Activated naive CD4-positive, alpha-beta T cell treated with anti-CD3 and anti-CD28 coated beads for 36 hours (primary cell): ENCODE measurements around the gene HOXC11. TPM values are rescaled to one million over a fixed set of nuclear protein-coding genes. Genes with fewer than 3 reads are reported as not detected.

Source experiments
- CTCF ChIA-PET: fragments of 350-600 bp; sonication (Branson Sonifier 250); formaldehyde crosslinking; loops from one replicate; lab custom pipeline; 2021; ENCODE audit warnings: antibody characterized with exemption; lab: Charles Lee
- DNase-seq: peaks from one replicate; pipeline ENCODE4 v3.0.0-alpha.2; 2020
- H3K27ac Mint-ChIP-seq: one replicate; pipeline ENCODE4 v1.8.0; 2021; ENCODE audit warnings: mild to moderate bottlenecking, mixed read lengths
- H3K27me3 Mint-ChIP-seq: one replicate; pipeline ENCODE4 v1.8.0; 2021; ENCODE audit warnings: low read depth, mixed read lengths
- H3K36me3 Mint-ChIP-seq: one replicate; pipeline ENCODE4 v1.8.0; 2021; ENCODE audit warnings: low read depth, mixed read lengths
- H3K4me1 Mint-ChIP-seq: one replicate; pipeline ENCODE4 v1.8.0; 2021; ENCODE audit warnings: low read depth, mixed read lengths
- H3K4me3 Mint-ChIP-seq: one replicate; pipeline ENCODE4 v1.8.0; 2021; ENCODE audit warnings: mild to moderate bottlenecking, moderate library complexity, mixed read lengths
- H3K9me3 Mint-ChIP-seq: one replicate; pipeline ENCODE4 v1.8.0; 2021; ENCODE audit warnings: mixed read lengths
- intact Hi-C: fragments of 100-400 bp; cut with micrococcal nuclease; formaldehyde crosslinking; loops from one replicate; pipeline ENCODE4 v1.15.1; 2023
- total RNA-seq, 2 experiments: library from RNA; stranded (reverse); gene quantifications; one replicate each; pipeline ENCODE4 v1.2.3, GENCODE V29; 2021

Gene HOXC11
- total RNA-seq, 2 experiments from 2014 or later: not detected

DNA sequence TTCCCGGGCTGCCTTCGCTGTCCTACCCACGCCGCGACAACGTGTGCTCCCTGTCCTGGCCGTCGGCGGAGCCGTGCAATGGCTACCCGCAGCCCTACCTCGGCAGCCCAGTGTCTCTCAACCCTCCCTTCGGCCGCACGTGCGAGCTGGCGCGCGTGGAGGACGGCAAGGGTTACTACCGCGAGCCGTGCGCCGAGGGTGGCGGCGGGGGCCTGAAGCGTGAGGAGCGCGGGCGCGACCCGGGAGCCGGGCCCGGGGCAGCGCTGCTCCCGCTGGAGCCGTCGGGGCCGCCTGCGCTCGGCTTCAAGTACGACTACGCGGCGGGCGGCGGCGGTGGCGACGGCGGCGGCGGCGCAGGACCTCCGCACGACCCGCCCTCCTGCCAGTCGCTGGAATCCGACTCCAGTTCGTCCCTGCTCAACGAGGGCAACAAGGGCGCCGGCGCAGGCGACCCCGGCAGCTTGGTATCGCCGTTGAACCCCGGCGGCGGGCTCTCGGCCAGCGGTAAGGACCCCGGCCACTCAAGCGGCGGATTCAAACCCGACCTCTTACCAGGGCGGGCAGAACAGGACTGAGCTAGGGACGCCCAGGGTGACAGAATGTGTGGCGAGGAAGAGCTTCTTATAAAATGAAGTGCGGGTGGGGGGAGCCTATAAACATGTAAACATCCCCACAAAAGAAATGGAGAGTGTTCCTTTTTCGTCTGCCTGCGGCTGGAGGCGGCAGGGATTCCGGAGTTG is 17.7 kb upstream of the HOXC11 start:
- H3K4me3 Mint-ChIP-seq: no peak overlapping the region
- peaks cover 38% of the 10 kb centered on the region for H3K4me1 Mint-ChIP-seq
- peaks cover 89% of the 10 kb centered on the region for H3K27me3 Mint-ChIP-seq
- H3K27ac Mint-ChIP-seq: no peak overlapping the region
- H3K9me3 Mint-ChIP-seq: no peaks in the 10 kb centered on the region
- DNase-seq: no peak
- intact Hi-C loops: loop anchor here (5.0 kb wide), 1 partner anchor 42 kb away; no protein-coding TSS in a partner anchor
- CTCF ChIA-PET: no interaction called here
- H3K36me3 Mint-ChIP-seq: no peaks in the 10 kb centered on the region

DNA sequence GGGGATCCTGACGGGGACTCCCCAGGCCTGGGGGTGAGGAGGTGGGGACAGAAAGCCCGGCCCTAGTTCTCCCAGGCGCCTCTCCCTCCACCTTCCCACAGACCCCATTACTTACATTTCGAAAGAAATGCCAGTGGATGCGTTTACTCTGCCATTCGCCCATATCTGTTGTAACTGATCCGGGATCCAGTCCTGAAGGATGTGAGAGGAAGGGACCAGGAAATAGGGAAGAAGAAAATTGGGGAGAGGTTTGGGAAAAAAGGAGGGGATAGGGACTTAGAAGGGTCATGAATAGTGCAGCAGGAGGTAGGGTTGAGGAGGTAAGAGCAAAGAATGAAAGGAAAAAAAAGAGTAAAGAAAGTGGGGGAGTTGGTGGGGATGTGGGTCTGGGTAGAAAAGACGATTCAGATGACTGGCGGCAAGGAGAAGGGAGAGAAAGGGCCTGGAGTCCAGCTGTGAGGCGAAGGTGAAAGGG is 17.1 kb upstream of the HOXC11 start:
- CTCF ChIA-PET: no interaction called here
- DNase-seq: no peak
- H3K4me3 Mint-ChIP-seq: no peak overlapping the region
- H3K27me3 Mint-ChIP-seq: peaks cover 87% of the 10 kb centered on the region
- no peaks in the 10 kb centered on the region for H3K9me3 Mint-ChIP-seq
- intact Hi-C loops: loop anchor here (5.0 kb wide), 1 partner anchor 41 kb away; no protein-coding TSS in a partner anchor
- H3K27ac Mint-ChIP-seq: no peak overlapping the region
- H3K36me3 Mint-ChIP-seq: no peaks in the 10 kb centered on the region
- H3K4me1 Mint-ChIP-seq: peaks cover 39% of the 10 kb centered on the region

DNA sequence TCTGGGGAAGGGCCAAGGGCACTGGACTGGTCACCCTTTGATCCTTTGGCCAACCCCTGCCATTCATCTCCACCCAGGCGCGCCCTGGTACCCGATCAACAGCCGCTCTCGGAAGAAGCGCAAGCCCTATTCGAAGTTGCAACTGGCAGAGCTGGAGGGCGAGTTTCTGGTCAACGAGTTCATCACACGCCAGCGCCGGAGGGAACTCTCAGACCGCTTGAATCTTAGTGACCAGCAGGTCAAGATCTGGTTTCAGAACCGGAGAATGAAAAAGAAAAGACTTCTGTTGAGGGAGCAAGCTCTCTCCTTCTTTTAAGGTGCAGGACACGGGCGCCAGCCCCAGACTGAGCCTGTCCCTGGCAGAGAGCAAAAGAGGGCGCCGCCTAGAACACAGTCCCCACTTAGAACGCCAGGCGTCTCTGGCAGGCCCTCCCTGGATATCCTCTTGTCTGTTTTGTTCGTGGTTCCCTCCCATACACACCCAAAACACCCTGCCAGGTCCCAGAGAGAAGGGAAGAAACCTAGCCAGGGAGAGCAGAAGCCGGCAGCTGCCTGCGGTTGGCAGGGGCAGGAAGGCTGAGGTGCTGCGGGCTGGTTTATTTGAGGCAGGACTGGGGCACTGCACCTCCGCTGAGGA is 16.6 kb upstream of the HOXC11 start:
- Mint-ChIP-seq H3K9me3 (no peaks in the 10 kb centered on the region), H3K36me3 (no peaks in the 10 kb centered on the region), H3K4me3 (no peak overlapping the region), H3K4me1 (peaks cover 36% of the 10 kb centered on the region), H3K27me3 (peaks cover 83% of the 10 kb centered on the region), H3K27ac (no peak overlapping the region)
- CTCF ChIA-PET: interaction anchor here (0.9 kb wide), 1 partner anchor 199 kb away, joined by 4 read pairs; no protein-coding TSS in a partner anchor
- DNase-seq: no peak
- intact Hi-C loops: loop anchor here (5.0 kb wide), 1 partner anchor 41 kb away; no protein-coding TSS in a partner anchor

DNA sequence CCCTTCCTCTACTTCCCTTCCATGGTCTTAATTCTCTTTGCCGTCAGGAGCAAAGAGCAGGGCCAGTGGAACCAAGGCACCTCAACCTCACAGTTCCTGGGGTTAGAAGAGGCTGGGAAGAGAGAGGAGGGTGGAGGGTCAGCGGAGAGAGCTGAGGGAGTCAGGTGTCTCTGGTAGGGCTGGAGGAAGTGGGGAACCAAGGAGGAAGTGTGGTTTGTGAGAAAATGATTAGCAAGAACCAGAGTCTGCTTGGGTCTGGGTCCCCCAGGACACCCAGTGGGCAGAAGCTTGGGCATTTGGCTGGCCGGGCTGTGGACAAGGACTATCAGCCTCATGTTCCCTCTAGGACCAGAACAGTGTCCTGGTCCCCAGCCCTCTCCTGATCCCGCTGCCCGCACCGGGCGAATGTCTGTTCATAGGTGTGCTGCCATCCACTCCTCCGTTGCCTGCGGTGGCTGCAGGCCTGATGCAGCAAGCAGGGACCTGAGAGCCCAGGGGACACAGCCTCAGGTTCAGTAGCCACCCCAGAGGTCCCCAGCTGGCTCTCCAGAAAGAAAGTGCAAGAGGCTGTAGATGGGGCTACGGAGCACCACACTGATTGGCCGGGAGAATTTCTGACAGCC is 15.9 kb upstream of the HOXC11 start:
- H3K36me3 Mint-ChIP-seq: no peaks in the 10 kb centered on the region
- no peaks in the 10 kb centered on the region for H3K9me3 Mint-ChIP-seq
- peaks cover 81% of the 10 kb centered on the region for H3K27me3 Mint-ChIP-seq
- peaks cover 29% of the 10 kb centered on the region for H3K4me1 Mint-ChIP-seq
- H3K4me3 Mint-ChIP-seq: no peak overlapping the region
- CTCF ChIA-PET: interaction anchor here (0.7 to 0.9 kb wide), 2 partner anchors 47 to 199 kb away, joined by 3 to 4 read pairs; no protein-coding TSS in a partner anchor
- no peak for DNase-seq
- intact Hi-C loops: loop anchor here (5.0 kb wide), 1 partner anchor 40 kb away; no protein-coding TSS in a partner anchor
- H3K27ac Mint-ChIP-seq: no peak overlapping the region

DNA sequence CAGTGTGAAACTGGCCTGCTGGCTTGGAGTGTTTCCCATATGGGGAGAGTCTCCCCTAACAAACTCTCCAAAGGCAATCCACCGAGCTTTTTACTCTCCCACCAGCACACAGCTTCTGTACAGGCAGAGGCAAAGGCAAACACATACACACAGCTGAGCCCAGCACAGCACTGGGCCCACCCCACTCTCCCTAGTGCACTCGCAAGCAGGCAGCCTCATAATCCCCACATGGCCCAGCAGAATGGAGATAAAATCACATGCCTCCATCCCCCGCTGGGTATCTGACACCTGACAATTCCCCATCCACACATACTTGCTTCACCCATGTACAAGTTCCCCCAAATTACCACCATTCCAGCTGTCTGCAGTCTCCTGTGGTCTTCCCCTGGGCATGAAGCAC is 14.8 kb upstream of the HOXC11 start:
- Mint-ChIP-seq H3K4me3 (no peak overlapping the region), H3K27me3 (peaks cover 79% of the 10 kb centered on the region), H3K36me3 (no peaks in the 10 kb centered on the region), H3K4me1 (peaks cover 28% of the 10 kb centered on the region), H3K9me3 (no peaks in the 10 kb centered on the region), H3K27ac (no peak overlapping the region)
- CTCF ChIA-PET: interaction anchor here (0.6 to 1.5 kb wide), 2 partner anchors 243 to 292 kb away, joined by 3 to 4 read pairs; no protein-coding TSS in a partner anchor
- no peak for DNase-seq
- intact Hi-C loops: loop anchor here (5.0 kb wide), 1 partner anchor 39 kb away; no protein-coding TSS in a partner anchor

DNA sequence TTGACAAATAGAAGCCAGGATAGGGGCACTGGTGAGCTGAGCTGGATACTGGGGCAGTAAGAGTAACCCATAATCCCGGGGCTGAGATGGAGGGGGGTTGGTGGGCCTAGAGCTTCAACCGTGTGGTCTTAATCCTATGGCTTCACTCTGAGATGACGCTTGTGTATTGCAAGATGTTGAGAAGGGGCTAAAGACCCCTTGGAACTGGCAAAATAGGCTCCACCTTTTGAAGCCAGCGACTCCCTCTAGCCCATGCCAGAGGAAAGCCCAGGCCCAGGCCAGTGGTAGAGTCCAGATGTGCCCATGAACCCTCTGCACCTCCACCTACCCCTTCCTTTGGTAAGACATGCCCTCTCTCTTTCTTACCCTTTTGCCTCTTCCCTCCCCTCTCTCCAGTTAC is 13.6 kb upstream of the HOXC11 start:
- no peaks in the 10 kb centered on the region for H3K9me3 Mint-ChIP-seq
- no peaks in the 10 kb centered on the region for H3K36me3 Mint-ChIP-seq
- peaks cover 30% of the 10 kb centered on the region for H3K4me1 Mint-ChIP-seq
- H3K27ac Mint-ChIP-seq: no peak overlapping the region
- no peak overlapping the region for H3K4me3 Mint-ChIP-seq
- H3K27me3 Mint-ChIP-seq: peaks cover 77% of the 10 kb centered on the region
- intact Hi-C loops: loop anchor here (5.0 kb wide), 1 partner anchor 38 kb away; no protein-coding TSS in a partner anchor
- CTCF ChIA-PET: interaction anchor here (1.5 kb wide), 1 partner anchor 242 kb away, joined by 4 read pairs; no protein-coding TSS in a partner anchor
- DNase-seq: no peak

DNA sequence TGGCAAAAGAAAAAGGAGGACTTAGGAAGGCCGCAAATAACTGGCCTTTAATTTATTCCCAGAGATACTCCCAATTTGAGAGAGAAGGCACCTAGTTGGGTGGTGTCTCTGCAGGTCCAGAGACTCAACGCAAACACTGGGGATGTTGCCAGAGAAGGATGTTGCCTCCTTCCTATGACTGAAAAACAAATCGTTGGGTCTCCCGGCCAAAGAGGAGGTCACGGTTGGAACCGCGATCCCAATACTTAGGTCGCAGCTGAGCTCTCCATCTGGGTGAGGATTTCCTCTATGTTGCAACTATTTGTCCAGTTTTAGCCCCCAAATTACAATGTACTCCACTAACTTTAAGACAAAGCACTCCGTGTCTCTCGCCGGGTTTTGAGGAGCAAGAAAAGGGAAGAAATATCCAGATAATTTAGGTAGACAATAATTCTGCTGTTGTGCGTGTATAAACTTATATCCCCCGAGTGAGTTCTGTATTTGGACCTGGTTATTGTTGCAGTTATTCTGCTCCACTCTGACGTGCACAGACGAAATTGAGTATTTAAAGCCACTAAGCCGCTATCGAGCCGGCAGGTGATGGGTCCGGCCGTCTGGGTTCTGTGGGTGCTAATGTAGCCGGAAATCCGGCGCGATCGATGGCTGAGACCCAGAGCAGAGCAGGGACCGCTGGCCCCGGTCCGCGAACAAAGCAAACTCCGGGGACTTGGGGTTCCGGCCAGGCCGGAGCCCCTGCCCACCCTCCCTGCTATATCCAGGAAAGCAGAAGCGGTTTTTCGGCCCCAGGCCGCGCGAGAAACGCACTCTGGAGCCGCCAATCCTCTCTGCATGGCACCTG is 12.5 kb upstream of the HOXC11 start:
- H3K27ac Mint-ChIP-seq: no peak overlapping the region

DNA sequence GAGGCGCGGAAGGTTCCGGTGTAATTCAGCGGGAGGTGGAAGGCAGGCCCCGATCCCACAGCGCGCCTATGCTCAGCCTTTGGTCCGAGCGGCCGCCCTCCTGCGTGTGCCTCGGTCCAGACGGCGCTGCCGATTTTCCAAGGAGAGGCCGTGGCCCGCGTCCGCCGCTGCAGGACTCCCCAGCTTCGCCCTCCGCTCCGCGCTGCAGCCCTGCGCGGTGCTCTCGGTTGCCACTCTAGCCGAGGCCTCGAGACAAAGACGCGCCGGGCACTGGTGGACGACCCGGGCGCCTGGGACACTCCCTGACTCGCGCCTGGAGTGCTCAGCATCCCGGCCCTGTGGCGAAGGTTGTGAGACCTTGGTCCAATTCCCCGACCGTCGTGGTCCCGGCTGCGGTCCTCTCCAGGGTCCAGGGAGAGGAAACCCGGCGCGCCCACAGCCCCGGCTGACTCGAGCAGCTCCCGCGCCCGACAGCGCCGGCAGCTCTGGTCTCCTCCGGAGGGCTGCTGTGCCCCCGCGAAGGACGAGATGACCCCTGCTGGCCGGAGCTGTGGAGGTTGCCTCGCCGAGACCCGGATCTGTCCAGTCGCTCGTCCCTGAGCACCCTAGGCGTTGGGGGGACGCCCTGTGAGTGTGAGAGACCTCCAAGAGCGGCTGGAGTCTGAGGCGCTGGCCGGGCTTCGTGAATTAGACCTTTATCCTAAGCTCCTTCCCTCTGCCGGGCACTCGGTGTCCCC is 11.7 kb upstream of the HOXC11 start:
- CTCF ChIA-PET: no interaction called here
- intact Hi-C loops: no loop called here
- Mint-ChIP-seq H3K27me3 (peaks cover 82% of the 10 kb centered on the region), H3K9me3 (no peaks in the 10 kb centered on the region), H3K36me3 (no peaks in the 10 kb centered on the region), H3K4me1 (peaks cover 33% of the 10 kb centered on the region), H3K27ac (no peak overlapping the region), H3K4me3 (no peak overlapping the region)
- DNase-seq: no peak

More for the DNA sequence above, 12.5 kb upstream of the HOXC11 start:
- H3K36me3 Mint-ChIP-seq: no peaks in the 10 kb centered on the region
- no peak for DNase-seq
- no peak overlapping the region for H3K4me3 Mint-ChIP-seq
- intact Hi-C loops: no loop called here
- no peaks in the 10 kb centered on the region for H3K9me3 Mint-ChIP-seq
- peaks cover 83% of the 10 kb centered on the region for H3K27me3 Mint-ChIP-seq
- H3K4me1 Mint-ChIP-seq: peaks cover 32% of the 10 kb centered on the region
- CTCF ChIA-PET: no interaction called here

DNA sequence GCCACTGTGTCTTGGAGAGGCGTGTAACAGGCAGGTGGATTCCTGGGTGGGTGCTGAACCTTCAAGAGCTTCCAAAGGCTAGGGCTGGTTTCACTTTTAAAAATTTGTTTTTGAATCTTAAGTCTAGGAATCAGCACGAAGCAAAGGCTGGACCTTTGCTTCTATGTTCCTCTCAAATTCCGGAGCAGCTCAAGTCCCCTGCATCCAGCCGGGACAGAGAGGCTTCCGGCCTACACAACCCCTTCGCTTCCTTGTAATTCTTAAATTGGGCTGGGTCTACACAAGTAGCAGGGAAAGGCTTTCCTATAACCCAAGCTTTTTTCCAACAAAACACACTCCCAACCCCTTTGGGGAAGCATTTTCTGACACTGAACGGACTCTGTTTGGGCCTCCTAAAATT is 9.9 kb upstream of the HOXC11 start:
- DNase-seq: no peak
- Mint-ChIP-seq H3K36me3 (no peaks in the 10 kb centered on the region), H3K4me3 (no peak overlapping the region), H3K27me3 (peaks cover 83% of the 10 kb centered on the region), H3K9me3 (no peaks in the 10 kb centered on the region), H3K27ac (no peak overlapping the region), H3K4me1 (peaks cover 32% of the 10 kb centered on the region)
- CTCF ChIA-PET: interaction anchor here (0.6 to 1.4 kb wide), 2 partner anchors 25 to 44 kb away, joined by 3 to 4 read pairs; no protein-coding TSS in a partner anchor
- intact Hi-C loops: no loop called here

DNA sequence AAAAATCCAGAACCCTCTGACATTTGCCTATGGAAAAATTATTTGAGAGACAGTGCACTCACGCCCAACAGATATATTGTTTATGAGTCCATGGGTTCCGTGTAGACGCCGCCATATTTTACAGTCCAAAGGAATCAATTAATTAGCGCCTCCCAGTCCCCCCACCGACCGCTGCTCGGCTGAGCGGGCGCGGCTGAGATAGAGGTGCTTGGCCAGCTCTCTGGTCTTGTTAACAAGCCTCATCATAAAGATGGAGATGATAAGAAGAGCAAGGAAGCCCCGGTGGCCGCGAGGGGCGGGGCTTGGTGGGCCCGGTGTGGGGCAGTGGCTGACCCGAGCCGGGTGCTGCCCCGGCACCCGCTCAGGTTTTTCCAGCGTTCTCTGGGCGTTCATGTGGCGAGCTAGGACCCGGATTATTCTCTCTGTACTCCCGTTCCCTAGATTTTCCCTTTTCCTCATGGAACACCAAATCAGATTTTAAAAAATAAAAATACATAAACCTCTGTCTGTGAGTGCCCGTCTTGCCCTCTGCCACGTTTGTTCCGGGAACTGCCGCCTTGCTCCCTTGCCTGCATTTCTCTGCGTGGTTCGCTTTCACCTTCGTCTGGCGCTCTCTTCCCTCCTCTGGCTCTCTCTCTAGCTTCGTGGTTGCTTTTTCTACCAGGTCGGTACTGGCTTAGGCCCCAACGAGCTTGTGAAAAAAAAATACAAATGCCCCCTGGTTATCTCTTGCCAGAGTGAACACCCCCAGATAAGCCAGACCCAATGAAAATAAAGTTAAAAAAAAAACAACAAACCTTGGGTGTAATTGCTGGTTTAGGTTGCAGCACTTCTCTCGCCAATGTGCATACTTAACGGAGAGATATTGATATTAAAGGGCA is 9.3 kb upstream of the HOXC11 start:
- intact Hi-C loops: no loop called here
- peaks cover 32% of the 10 kb centered on the region for H3K4me1 Mint-ChIP-seq
- DNase-seq: no peak
- CTCF ChIA-PET: interaction anchor here (0.6 to 1.4 kb wide), 2 partner anchors 24 to 43 kb away, joined by 3 to 4 read pairs; no protein-coding TSS in a partner anchor
- no peaks in the 10 kb centered on the region for H3K36me3 Mint-ChIP-seq
- peaks cover 83% of the 10 kb centered on the region for H3K27me3 Mint-ChIP-seq
- no peak overlapping the region for H3K4me3 Mint-ChIP-seq
- no peaks in the 10 kb centered on the region for H3K9me3 Mint-ChIP-seq
- no peak overlapping the region for H3K27ac Mint-ChIP-seq
